Mucosa of descending colon (tissue), 3 donors: ENCODE results near the gene RPGRIP1. TPM values are rescaled to one million over a fixed set of nuclear protein-coding genes. Genes with fewer than 3 reads are reported as not detected.

Experiments used
- ATAC-seq: fragments of 200-7000 bp; cut with Tn5 transposase; one replicate; pipeline ENCODE4 v1.9.1; 2020; ENCODE audit warnings: mild to moderate bottlenecking, moderate library complexity
- DNase-seq, 3 donors: peaks; one replicate each; pipeline ENCODE4 v3.0.0-alpha.2; 2020
- H3K36me3 ChIP-seq: fragments of 200-600 bp; one replicate; pipeline ENCODE4 v1.8.0; 2021; ENCODE audit warnings: low read depth, mild to moderate bottlenecking
- H3K4me1 ChIP-seq: fragments of 200-600 bp; one replicate; pipeline ENCODE4 v1.8.0; 2021; ENCODE audit warnings: low read depth, mild to moderate bottlenecking
- H3K4me3 ChIP-seq: fragments of 200-600 bp; one replicate; pipeline ENCODE4 v1.8.0; 2021; ENCODE audit warnings: mild to moderate bottlenecking
- H3K9me3 ChIP-seq: fragments of 200-600 bp; one replicate; pipeline ENCODE4 v1.8.0; 2021; ENCODE audit warnings: mild to moderate bottlenecking
- intact Hi-C, 2 donors: fragments of 100-400 bp; cut with DNase I in 1 of 2; cut with micrococcal nuclease in 1 of 2; formaldehyde crosslinking; loops; one replicate each; pipeline versions ENCODE4 v1.11.0 to v1.11.1; 2022; cut with DNase I, micrococcal nuclease
- total RNA-seq, 3 donors: library from RNA; stranded (reverse); fragmentation: NEBNext Ultra II Directional in 2 of 3; extraction: Animal tissue kit (Norgen Biotek cat#: 25700) in 2 of 3; gene quantifications; one replicate each; pipeline versions ENCODE4 v1.2.1 to v1.2.4, GENCODE V29; 2021 to 2023
- TF ChIP-seq, protein P1 (sequence below): fragments of 200-600 bp; IDR thresholded peaks from one replicate; pipeline ENCODE4 v1.8.0; 2022; ENCODE audit warnings: antibody characterized with exemption, mild to moderate bottlenecking
- donor health status: DM: no; HTN: no; CAD: no; lungs with moderate emphysema.
- donor health status: DM: no; HTN: no; CAD: no.
- donor health status: DM: no; HTN: yes; CAD: no.

The RPGRIP1 gene
- total RNA-seq, 3 donors from 2014 or later: 0.09 to 0.20 TPM; not detected in 1

DNA sequence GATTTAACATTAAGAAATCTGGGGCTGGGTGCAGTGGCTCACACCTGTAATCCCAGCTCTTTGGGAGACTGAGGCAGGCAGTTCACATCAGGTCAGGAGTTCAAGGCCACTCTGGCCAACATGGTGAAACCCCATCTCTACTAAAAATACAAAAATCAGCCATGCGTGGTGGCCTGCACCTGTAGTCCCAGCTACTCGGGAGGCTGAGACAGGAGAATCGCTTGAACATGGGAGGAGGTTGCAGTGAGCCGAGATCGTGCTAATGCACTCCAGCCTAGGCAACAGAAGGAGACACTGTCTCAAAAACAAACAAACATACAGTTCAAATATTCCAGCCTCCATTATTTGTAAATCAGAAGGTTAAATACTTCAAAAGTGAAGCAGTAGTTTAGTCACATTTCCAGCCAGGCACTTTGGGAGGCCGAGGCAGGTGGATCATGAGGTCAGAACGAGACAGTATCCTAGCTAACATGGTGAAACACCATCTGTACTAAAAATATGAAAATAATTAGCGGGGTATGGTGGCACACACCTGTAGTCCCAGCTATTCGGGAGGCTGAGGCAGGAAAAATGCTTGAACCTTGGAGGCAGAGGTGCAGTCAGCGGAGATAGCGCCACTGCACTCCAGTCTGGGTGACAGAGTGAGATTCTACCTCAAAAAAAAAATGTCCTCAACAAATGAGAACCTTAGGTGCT, 40.9 kb upstream of the RPGRIP1 start:
- DNase-seq (no peak), ATAC-seq (no peak)
- Histone ChIP-seq H3K4me1 (peaks cover 6% of the 10 kb centered on the region), H3K9me3 (no peaks in the 10 kb centered on the region), H3K4me3 (no peak overlapping the region), H3K36me3 (peaks cover 5% of the 10 kb centered on the region)
- TF ChIP-seq, protein P1, sequence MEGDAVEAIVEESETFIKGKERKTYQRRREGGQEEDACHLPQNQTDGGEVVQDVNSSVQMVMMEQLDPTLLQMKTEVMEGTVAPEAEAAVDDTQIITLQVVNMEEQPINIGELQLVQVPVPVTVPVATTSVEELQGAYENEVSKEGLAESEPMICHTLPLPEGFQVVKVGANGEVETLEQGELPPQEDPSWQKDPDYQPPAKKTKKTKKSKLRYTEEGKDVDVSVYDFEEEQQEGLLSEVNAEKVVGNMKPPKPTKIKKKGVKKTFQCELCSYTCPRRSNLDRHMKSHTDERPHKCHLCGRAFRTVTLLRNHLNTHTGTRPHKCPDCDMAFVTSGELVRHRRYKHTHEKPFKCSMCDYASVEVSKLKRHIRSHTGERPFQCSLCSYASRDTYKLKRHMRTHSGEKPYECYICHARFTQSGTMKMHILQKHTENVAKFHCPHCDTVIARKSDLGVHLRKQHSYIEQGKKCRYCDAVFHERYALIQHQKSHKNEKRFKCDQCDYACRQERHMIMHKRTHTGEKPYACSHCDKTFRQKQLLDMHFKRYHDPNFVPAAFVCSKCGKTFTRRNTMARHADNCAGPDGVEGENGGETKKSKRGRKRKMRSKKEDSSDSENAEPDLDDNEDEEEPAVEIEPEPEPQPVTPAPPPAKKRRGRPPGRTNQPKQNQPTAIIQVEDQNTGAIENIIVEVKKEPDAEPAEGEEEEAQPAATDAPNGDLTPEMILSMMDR: no peak
- intact Hi-C loops: no loop called here

DNA sequence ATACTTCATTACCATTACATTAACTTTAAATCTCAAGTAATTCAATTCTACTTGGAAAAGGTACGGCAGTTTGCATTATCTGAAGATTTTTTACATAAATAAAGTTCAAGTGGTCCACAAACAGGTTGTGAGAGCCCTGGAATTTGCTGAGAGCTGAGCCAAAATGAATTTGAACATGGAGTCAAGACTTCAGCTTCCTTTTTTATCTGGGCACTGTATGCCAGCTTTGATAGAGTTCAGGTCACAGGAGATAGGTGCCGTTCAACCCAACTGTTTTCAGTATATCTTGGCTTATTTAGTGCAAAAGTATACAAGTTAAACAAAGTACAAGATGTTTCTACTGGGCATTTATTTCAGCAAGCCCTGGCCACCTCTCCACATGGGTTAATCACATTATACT, 39.5 kb upstream of the RPGRIP1 start:
- TF ChIP-seq, protein P1: no peak
- ATAC-seq: no peak
- no peak for DNase-seq
- Histone ChIP-seq H3K36me3 (peaks cover 4% of the 10 kb centered on the region), H3K4me1 (peaks cover 6% of the 10 kb centered on the region), H3K4me3 (no peak overlapping the region), H3K9me3 (no peaks in the 10 kb centered on the region)
- intact Hi-C loops: no loop called here

DNA sequence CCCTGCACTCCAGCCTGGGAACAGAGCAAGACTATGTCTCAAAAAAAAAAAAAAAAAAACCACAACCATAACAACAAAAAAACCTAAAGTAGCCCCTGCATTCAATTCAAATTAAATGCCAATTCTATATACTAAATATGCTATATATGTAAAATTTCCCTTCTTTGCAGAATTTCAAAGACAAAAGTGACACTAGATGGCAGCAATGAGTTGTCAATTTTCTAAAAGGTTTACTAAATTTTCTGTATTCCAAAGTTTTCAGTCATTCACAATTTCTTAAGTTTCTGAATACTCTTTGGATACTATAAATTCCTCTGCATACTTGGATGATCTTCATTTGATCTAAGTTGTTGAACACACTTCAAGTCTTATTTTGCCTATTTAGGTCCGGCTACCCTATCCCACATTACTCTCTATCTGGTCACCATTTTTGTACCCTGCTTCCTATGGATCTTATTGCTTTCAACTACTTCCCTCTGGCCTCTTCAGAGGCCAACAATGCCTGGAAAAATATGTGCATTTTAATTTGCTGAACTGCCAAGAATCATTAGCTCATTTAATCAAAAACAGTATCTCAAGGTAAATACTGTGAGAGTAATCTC, 38.6 kb upstream of the RPGRIP1 start:
- Histone ChIP-seq H3K4me3 (no peak overlapping the region), H3K36me3 (peaks cover 4% of the 10 kb centered on the region), H3K4me1 (peaks cover 6% of the 10 kb centered on the region), H3K9me3 (no peaks in the 10 kb centered on the region)
- ATAC-seq (no peak), DNase-seq (no peak)
- intact Hi-C loops: no loop called here
- TF ChIP-seq, protein P1: no peak

DNA sequence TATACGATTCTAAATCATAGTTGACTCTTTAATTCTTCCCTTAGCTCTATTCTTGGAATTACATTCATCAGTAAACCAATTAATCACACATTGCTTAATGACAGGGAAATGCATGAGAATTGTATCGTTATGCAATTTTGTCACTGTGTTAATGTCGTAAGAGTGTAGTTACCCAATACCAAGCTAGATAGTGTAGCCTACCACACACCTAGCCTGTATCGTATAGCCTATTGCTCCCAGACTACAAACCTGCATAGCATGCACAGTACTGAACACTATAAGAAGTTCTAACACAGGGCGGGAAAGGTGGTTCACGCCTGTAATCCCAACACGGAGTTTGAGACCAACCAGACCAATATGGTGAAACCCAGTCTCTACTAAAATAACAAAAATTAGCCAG, 35.3 kb upstream of the RPGRIP1 start:
- no peaks in the 10 kb centered on the region for H3K4me1 ChIP-seq
- no peaks in the 10 kb centered on the region for H3K36me3 ChIP-seq
- no peak overlapping the region for H3K4me3 ChIP-seq
- H3K9me3 ChIP-seq: no peaks in the 10 kb centered on the region
- peak; percentile 39 for ATAC-seq
- no peak for DNase-seq
- TF ChIP-seq, protein P1: no peak
- intact Hi-C loops: no loop called here

DNA sequence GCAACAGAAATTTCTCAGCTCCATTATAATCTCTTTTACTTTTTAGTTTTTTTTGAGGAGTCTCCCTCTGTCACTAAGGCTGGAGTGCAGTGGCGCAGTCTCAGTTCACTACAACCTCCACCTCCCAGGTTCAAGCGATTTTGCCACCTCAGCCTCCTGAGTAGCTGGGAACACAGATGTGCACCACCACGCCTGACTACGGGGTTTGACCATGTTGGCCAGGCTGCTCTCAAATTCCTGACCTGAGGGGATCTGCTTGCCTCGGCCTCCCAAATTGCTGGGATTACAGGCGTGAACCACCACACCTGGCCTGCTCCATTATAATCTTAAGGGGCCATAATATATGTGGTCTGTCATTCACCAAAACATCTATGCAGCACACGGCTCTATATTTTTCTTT, 34.1 kb upstream of the RPGRIP1 start:
- H3K36me3 ChIP-seq: peaks cover 4% of the 10 kb centered on the region
- no peaks in the 10 kb centered on the region for H3K4me1 ChIP-seq
- no peak overlapping the region for H3K4me3 ChIP-seq
- no peak for ATAC-seq
- TF ChIP-seq, protein P1: no peak
- no peaks in the 10 kb centered on the region for H3K9me3 ChIP-seq
- intact Hi-C loops: no loop called here
- DNase-seq: no peak
